IPS-20b (cell line): Measurements from ENCODE around the gene CLIC5.

Source experiments
- H3K27ac ChIP-seq: one replicate; pipeline ENCODE4 v1.5.1; 2013; ENCODE audit warnings: low read length
- H3K27me3 ChIP-seq: 2 replicates; pipeline ENCODE4 v1.6.1; 2013; ENCODE audit warnings: mild to moderate bottlenecking, low read length, inconsistent platforms; ENCODE audit not compliant: insufficient read depth
- H3K36me3 ChIP-seq: 2 replicates; pipeline ENCODE4 v1.6.1; 2013; ENCODE audit warnings: low read depth, mild to moderate bottlenecking, inconsistent platforms, low read length, moderate library complexity; ENCODE audit not compliant: insufficient read depth
- H3K4me1 ChIP-seq: 2 replicates; pipeline ENCODE4 v1.6.1; 2013; ENCODE audit warnings: mild to moderate bottlenecking, control low read depth, inconsistent platforms, low read length, moderate library complexity; ENCODE audit not compliant: insufficient read depth
- H3K4me3 ChIP-seq: 2 replicates; pipeline ENCODE4 v1.5.1; 2013; ENCODE audit warnings: mild to moderate bottlenecking, low read length, inconsistent platforms
- H3K9ac ChIP-seq: 2 replicates; pipeline ENCODE4 v1.6.1; 2013; ENCODE audit warnings: low read depth, mild to moderate bottlenecking, inconsistent platforms, low read length, moderate library complexity
- H3K9me3 ChIP-seq: 2 replicates; pipeline ENCODE4 v1.6.1; 2013; ENCODE audit warnings: mild to moderate bottlenecking, low read depth, low read length, inconsistent platforms; ENCODE audit not compliant: insufficient read depth

Gene CLIC5

DNA sequence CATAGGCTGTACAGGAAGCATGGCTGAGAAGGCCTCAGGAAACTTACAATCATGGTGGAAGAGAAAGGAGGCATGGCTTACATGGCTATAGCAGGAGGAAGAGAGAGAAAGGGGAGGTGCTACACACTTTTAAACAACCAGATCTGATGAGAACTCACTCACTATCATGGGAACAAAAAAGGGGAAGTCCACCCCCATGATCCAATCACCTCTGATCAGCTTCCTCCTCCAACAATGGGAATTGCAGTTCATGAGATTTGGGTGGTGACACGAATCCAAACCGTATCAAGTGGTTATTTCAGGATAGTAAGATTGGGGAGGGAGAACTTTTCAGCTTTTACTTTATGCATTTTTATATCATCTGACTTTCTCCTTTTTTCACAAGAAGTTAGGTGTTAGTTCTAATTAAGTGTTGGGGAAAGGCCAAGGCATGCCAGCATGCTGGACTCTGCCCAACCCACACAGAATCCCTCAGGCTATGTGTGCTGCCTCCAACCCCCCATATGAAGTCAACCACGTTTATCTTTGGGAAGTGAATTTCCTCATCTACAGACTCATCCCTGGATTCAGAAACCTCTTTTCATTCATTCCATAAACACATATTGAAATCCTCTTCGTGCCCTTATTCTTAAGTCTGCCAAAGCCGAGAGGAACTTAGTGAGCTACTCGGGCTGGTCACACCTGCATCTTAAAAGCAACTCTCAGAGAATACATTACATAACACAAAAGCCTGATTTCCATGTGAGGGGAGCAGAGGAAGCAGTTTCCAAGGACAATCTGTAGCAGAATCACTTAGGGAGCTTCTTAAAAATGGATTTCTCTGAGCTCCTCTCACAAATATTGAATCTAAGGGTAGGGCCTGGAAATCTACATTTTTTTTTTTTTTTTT, 16.7 kb upstream of the CLIC5 start:
- Histone ChIP-seq H3K4me1 (no peaks in the 10 kb centered on the region), H3K9me3 (no peaks in the 10 kb centered on the region)

DNA sequence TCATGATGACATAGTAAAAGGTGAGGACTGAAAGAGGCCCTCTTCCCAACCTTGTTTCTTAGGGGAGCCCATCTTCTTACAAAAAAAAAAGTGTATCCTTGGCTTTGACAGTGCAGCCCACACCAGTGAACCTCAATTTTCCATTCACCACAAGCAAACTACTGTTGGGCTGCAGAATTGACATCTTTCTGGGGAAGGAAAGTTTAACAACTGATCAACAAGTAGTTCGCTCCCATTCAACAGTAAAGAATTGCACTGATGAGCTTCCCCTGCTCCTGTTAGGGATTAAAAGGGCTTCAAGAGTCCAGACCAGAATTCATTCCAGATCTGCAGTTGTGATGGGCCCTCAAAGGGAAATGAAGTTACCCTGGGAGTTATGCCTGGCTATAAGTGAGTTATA, 13.9 kb upstream of the CLIC5 start:
- H3K9me3 ChIP-seq: no peaks in the 10 kb centered on the region

More for the DNA sequence above, 16.7 kb upstream of the CLIC5 start:
- no peak overlapping the region for H3K27ac ChIP-seq
- H3K4me3 ChIP-seq: no peak overlapping the region; the same call in 1 of the 2 replicates
- H3K9ac ChIP-seq: no peak overlapping the region
- no peaks in the 10 kb centered on the region for H3K36me3 ChIP-seq
- H3K27me3 ChIP-seq: no peaks in the 10 kb centered on the region

DNA sequence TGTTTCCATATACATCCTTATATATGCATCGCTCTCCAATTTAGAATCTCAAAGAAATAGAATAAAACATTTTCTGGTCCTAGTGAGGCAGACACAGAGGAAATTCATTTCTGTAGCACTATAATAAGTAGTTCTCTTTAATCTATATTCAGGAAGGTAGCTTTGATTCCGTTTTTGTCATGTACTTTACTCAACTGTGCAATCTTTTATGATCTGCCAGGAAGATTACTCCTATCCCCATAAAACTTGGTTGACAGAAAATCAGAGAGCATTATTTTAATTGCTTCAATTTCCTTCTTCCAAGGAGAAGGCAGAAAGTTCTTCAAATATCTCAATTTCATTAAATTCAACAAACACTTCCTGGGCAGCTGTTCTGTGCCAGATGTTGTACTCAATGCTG, 10.6 kb upstream of the CLIC5 start:
- Histone ChIP-seq H3K4me3 (no peak overlapping the region), H3K4me1 (no peaks in the 10 kb centered on the region), H3K27me3 (no peaks in the 10 kb centered on the region), H3K9ac (no peak overlapping the region), H3K27ac (no peak overlapping the region), H3K36me3 (no peaks in the 10 kb centered on the region), H3K9me3 (no peaks in the 10 kb centered on the region)

More for the DNA sequence above, 13.9 kb upstream of the CLIC5 start:
- Histone ChIP-seq H3K4me1 (no peaks in the 10 kb centered on the region), H3K36me3 (no peaks in the 10 kb centered on the region), H3K9ac (no peak overlapping the region), H3K27me3 (no peaks in the 10 kb centered on the region), H3K27ac (no peak overlapping the region), H3K4me3 (no peak overlapping the region)

DNA sequence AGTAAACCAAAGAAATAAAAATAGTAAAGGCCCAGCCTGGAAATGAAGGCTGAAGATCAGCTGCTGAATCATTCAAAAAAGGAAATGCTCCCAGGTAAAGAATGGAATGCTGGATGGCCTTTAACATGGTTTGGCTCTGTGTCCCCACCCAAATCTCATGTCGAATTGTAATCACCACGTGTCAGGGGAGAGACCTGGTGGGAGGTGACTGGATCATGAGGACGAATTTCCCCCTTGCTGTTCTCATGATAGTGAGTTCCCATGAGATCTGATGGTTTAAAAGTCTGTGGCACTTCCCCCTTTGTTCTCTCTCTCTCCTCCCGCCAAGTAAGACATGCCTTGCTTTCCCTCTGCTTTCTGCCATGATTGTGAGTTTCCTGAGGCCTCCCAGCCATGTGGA, 9.9 kb upstream of the CLIC5 start:
- Histone ChIP-seq H3K36me3 (no peaks in the 10 kb centered on the region), H3K27me3 (no peaks in the 10 kb centered on the region), H3K4me3 (no peak overlapping the region), H3K27ac (no peak overlapping the region), H3K9me3 (no peaks in the 10 kb centered on the region), H3K4me1 (no peaks in the 10 kb centered on the region), H3K9ac (no peak overlapping the region)

DNA sequence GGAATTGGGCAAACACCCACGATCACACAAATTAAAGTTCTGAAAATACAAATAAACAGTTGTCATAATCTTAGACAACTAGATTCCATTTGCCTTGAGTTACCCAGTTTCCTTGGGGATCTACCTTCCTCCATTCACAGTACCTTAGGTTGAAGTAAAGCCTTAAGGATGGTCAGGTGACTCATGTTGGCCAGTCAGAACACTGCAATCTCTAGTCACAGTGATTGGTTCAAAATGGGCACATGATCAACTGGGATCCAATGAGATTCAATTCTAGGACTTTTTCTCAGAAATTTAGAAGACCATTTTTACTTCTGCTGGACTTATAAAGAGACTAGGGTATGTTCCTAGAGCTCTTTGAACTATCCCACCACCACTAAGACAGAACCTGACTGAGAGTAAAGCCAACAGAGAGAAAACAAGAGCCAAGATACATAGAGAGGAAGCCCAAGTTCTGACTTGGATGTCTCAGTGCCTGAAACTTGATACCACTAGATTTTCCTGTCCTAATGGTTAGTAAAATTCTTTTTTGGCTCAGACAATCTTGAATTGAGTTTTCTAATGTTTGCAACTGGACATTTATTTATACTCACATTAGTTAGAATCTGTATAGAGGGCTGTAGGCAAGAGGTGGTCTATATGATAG, 8.6 kb upstream of the CLIC5 start:
- H3K9me3 ChIP-seq: no peaks in the 10 kb centered on the region
- H3K27ac ChIP-seq: no peak overlapping the region
- no peaks in the 10 kb centered on the region for H3K4me1 ChIP-seq
- no peaks in the 10 kb centered on the region for H3K36me3 ChIP-seq
- no peaks in the 10 kb centered on the region for H3K27me3 ChIP-seq
- no peak overlapping the region for H3K4me3 ChIP-seq
- H3K9ac ChIP-seq: no peak overlapping the region

DNA sequence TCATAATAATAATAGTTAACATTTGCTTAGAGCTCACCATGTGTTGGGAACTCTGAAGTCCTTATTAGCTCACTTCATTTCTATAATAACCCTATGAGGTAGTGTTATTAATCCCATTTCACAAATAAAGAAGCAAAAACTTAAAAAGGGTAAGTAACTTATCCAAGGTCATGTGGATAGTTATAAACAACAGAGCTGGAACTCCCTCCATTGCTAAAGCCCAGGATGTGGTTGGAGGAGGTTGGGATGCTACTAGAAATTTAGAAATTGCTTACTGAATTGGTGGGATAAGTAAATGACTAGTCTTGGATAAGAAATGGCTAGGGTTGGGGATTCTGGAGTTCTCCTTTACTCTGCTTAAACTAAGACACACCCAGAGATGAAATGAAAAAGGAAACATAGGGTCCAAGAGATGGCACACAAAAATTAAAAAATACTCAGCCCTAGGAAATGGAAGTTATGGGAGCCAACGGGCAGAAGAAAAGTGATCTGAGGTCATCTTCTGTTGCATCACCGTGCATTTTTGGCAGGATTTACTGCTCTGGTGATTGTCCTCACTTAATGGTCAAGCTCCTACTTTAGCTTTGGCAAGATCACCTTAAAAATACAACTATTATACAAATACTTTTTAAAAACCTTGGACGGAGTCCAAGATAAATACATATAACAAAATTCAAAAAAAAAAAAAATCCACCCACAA, 7.7 kb upstream of the CLIC5 start:
- Histone ChIP-seq H3K9me3 (no peaks in the 10 kb centered on the region), H3K27me3 (no peaks in the 10 kb centered on the region), H3K36me3 (no peaks in the 10 kb centered on the region), H3K27ac (no peak overlapping the region), H3K4me3 (no peak overlapping the region), H3K4me1 (no peaks in the 10 kb centered on the region), H3K9ac (no peak overlapping the region)

DNA sequence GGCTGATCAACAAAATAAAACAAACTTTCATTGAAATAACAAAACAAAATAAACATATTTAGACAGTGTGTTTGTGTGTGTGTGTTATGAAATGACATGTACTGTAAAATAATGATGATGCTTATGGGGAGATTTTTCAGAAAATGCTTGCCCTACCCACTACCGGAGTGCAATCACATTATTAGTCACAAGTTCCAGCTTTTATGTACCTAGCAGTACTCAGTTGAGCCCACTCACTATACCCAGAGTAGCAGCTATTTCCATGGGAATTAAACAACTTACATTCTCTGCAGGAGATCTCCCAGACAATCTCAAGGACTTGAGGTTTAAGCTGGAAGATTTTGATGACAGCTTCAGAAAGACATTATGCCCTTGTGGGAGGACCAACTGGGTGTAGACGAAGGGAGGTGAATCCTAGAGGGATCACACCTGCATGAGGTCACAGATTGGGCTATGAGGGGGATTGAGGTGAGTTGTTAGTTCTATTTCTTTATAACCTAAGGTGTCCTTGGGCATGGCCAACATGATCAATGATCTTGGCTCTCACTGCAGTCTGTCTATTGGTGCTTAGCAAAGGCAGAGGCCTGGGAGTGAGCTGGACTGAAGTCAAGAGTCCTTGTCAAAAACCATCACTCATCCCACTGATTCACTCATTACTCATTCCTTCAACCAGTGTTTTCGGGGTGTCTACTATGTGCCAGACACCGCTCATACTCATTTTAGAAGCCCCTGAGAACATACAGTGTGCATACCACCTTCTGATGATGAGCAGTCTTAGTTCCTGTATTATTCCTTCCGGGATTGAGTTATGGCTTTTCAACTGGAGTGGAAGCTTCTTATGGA, 6.7 kb upstream of the CLIC5 start:
- H3K36me3 ChIP-seq: no peaks in the 10 kb centered on the region

DNA sequence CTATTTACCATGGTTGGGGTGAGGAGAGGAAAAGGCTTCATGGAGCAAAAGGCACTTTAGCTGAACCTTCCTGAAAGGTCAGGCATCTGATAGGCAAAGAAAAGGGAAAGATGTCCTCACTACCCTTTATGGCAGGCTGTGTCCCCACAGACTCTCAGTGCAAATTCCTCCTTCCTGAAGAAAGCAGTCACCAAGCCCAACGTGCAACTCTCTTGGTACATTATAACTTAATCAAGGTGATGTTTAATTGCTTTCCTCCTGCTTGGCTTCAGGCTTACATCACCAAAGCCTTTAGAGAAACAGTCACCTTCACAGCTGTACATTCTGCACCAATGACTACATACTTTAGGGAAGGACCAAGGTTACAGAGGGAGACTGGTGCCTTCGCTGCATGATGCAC, 2.1 kb upstream of the CLIC5 start:
- Histone ChIP-seq H3K27me3 (peaks cover 48% of the 10 kb centered on the region), H3K4me1 (peaks cover 14% of the 10 kb centered on the region; the same call in 1 of the 2 replicates), H3K27ac (no peak overlapping the region), H3K9ac (no peak overlapping the region), H3K36me3 (no peaks in the 10 kb centered on the region), H3K4me3 (no peak overlapping the region), H3K9me3 (peaks cover 5% of the 10 kb centered on the region; the same call in 1 of the 2 replicates)

More for the DNA sequence above, 6.7 kb upstream of the CLIC5 start:
- Histone ChIP-seq H3K9ac (no peak overlapping the region), H3K9me3 (no peaks in the 10 kb centered on the region), H3K4me3 (no peak overlapping the region), H3K27ac (no peak overlapping the region), H3K27me3 (peaks cover 9% of the 10 kb centered on the region), H3K4me1 (no peaks in the 10 kb centered on the region)

DNA sequence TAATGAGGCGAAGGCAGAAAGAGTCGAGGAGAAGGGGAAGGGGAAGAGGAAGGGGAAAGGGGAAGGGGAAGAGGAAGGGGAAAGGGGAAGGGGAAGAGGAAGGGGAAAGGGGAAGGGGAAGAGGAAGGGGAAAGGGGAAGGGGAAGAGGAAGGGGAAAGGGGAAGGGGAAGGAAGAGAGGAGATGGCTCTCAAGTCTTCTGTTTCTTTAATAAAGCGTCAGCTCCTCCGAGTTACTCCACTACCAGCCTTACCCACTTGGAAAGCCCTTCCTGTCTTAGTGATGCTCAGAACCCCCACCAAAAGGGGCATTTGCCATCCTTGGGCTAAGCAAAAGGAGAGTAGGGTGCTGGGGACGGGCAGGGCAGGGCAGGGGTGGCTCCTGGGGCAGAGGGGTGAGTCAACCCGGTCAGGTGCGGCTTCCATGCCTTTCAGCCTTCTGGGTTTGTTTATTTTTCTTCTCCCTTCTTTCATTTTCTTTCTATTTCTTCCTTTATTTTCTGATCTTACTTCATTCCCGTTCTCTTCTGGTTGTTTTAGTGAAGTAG, 476 bp upstream of the CLIC5 start:
- H3K27ac ChIP-seq: no peak overlapping the region
- H3K4me1 ChIP-seq: peaks cover 19% of the 10 kb centered on the region
- no peaks in the 10 kb centered on the region for H3K36me3 ChIP-seq
- peak overlapping the region; percentile 74 for H3K4me3 ChIP-seq
- H3K9ac ChIP-seq: no peak overlapping the region
- peaks cover 48% of the 10 kb centered on the region for H3K27me3 ChIP-seq
- H3K9me3 ChIP-seq: peaks cover 5% of the 10 kb centered on the region; the same call in 1 of the 2 replicates

DNA sequence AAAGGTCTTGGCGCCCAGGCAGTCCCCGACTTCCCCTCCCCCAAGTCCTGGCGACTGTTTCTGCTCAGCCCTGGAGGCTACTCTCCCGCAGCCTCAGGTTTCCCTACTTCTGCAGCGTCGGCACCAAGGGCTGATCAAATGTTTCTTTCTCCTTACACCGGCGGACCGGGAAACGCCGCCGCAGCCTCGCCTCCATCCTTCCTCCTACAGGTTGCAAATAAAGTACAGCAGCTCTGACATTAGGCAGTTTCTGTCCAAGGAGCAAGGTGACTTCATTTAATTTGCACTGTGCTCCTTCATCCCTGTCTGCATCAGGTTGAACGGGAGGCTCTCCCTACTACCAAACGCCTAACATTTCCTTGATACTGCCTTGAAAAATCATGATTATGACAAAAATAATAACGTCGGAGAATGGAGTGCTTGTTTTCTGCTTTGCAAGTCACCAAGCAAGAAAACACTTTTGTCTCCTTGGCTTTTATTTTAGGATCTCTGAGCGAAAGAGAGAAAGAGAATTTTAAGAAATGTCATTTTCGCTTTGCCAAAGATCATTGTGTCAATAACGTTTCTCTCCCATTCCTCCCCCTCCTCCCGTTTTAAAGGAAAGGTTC, 1.0 kb downstream of the CLIC5 start:
- peaks cover 20% of the 10 kb centered on the region for H3K4me1 ChIP-seq
- H3K36me3 ChIP-seq: no peaks in the 10 kb centered on the region
- H3K9ac ChIP-seq: peak overlapping the region; percentile 29; the same call in 1 of the 2 replicates
- peak overlapping the region; percentile 74 for H3K4me3 ChIP-seq
- H3K27ac ChIP-seq: no peak overlapping the region
- peaks cover 5% of the 10 kb centered on the region; the same call in 1 of the 2 replicates for H3K9me3 ChIP-seq
- peaks cover 48% of the 10 kb centered on the region for H3K27me3 ChIP-seq
